DND-41 (cell line): ENCODE measurements around the gene TNRC6A.

ENCODE experiments used
- CTCF ChIP-seq: IDR thresholded peaks from 2 replicates; pipeline ENCODE4 v1.5.1; 2012; ENCODE audit warnings: borderline replicate concordance, low read length, moderate library complexity, mild to moderate bottlenecking; ENCODE audit not compliant: poor library complexity, severe bottlenecking; ENCODE audit errors: extremely low read depth
- EZH2 ChIP-seq: IDR thresholded peaks from 3 replicates; pipeline ENCODE4 v1.6.1; 2012; ENCODE audit warnings: borderline replicate concordance, low read depth, mild to moderate bottlenecking, moderate library complexity, low read length, inconsistent platforms; ENCODE audit not compliant: severe bottlenecking

DNA sequence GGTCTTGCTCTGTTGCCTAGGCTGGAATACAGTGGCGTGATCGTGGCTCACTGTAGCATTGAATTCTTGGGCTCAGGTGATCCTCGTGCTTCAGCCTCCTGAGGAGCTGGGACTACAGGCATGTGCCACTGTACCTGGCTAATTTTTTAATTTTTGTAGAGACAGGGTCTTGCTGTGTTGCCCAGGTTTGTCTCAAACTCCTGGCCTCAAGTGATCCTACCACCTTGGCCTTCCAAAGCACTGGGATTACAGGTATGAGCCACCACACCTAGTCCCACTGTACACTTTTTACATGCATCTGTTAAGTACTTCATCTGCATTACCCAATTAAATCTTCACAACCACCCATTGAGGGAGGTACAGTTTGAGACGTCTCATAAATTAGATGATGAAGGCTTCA, 12.4 kb downstream of the TNRC6A start:
- TF ChIP-seq CTCF (no peak), EZH2 (no peak)
